Measurements from ENCODE around the gene SERPINE2. TPM values are rescaled to one million over a fixed set of nuclear protein-coding genes. Genes with fewer than 3 reads are reported as not detected.

Gene SERPINE2, protein sequence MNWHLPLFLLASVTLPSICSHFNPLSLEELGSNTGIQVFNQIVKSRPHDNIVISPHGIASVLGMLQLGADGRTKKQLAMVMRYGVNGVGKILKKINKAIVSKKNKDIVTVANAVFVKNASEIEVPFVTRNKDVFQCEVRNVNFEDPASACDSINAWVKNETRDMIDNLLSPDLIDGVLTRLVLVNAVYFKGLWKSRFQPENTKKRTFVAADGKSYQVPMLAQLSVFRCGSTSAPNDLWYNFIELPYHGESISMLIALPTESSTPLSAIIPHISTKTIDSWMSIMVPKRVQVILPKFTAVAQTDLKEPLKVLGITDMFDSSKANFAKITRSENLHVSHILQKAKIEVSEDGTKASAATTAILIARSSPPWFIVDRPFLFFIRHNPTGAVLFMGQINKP
- 70.3 TPM for total RNA-seq

DNA sequence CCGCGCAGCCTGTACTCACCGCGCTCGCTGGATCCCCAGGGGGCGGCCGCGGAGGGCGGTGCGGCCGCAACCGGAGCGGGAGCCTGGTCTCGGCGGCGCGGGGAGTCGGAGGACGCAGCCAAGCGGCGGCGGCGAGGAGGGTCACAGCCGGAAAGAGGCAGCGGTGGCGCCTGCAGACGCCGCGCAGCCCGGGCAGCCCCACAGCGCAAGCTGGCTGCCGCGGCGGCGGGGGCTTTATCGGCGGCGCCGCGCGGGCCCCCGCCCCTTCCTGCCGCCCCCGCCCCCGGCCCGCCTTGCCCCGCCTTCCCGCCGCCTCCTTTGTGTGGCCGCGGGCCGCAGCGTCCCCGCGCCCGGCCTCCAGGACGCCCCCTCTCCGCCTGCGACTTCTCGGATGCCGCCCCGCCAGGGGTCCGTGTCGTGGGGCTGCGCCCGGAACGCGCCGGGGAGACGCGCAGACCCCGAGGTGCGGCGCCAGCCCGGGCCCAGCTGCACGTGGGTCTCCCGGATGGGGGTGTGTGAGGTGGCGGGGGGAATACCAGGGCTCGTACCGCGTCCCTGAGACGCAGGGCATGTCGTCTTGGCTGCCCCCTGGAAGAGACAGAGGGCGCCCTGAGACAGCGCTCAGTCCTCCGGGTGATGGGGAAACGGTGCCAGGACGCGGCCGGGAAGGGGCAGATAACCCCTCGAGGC, at the start of gene SERPINE2:
Gene SERPINE2, minus strand, starts transcription at position 207 of the 690 bp plus-strand sequence. CDS start 37,386 bp downstream, outside the sequence.

GRCh38 chr2:223957092-223957851, 81.8 kb downstream of the SERPINE2 start, which contains the start of gene MRPL44:
Gene MRPL44 (plus strand): TSS chr2:223957463. CDS start chr2:223957473, 10 bp downstream.

GRCh38 chr2:223944703-223945531, 94.2 kb downstream of the SERPINE2 start, which contains the start of gene WDFY1:
Gene WDFY1 (minus strand): TSS chr2:223945335. CDS start chr2:223945284, 51 bp downstream.

Other genes with a start within 250 kb of the SERPINE2 start
- 21.9 TPM for gene AP1S3, start 201.7 kb downstream of the SERPINE2 start, total RNA-seq
- gene WDFY1, start 94.0 kb downstream of the SERPINE2 start, total RNA-seq, result 112 TPM
- gene MRPL44, start 81.8 kb downstream of the SERPINE2 start, total RNA-seq, result 33.5 TPM

Measured in metanephros (tissue), 1 donor.